HG03025 (cell line): ENCODE results near the gene ADRA1B.
A peak's percentile ranks its signal among the peaks of the same experiment; 100 is the strongest.
"Not testable (repeated sequence)": the region's sequence is repeated elsewhere in the genome, so short reads cannot be mapped to it uniquely, and the experiment has no call there.

ENCODE experiments used
- ATAC-seq: cut with Tn5 transposase; IDR thresholded peaks from one replicate; pipeline ENCODE4 v1.9.1; 2021; ENCODE audit warnings: mild to moderate bottlenecking, moderate library complexity; ENCODE audit not compliant: unreplicated experiment, low FRiP score

Gene ADRA1B

GRCh38 chr5:159965031-159965837, 49.0 kb downstream of the ADRA1B start:
- ATAC-seq, result no peak

GRCh38 chr5:159965838-159966128, 49.5 kb downstream of the ADRA1B start:
- ATAC-seq, result not testable (repeated sequence)

GRCh38 chr5:159969966-159970365, 53.7 kb downstream of the ADRA1B start:
- ATAC-seq, result no peak

GRCh38 chr5:159971038-159971437, 54.8 kb downstream of the ADRA1B start:
- no peak for ATAC-seq

- no peak for ATAC-seq
These were observed 55.2 kb downstream of the ADRA1B start for GRCh38 chr5:159971514-159971913.

- ATAC-seq, result no peak
These were observed 55.7 kb downstream of the ADRA1B start for GRCh38 chr5:159971931-159972461.

GRCh38 chr5:159972538-159973362, 56.5 kb downstream of the ADRA1B start:
- no peak for ATAC-seq

- ATAC-seq, result no peak
These were observed 59.3 kb downstream of the ADRA1B start for GRCh38 chr5:159975462-159976019.

GRCh38 chr5:159976921-159977320, 60.6 kb downstream of the ADRA1B start:
- ATAC-seq, result no peak

GRCh38 chr5:159978358-159978757, 62.1 kb downstream of the ADRA1B start:
- no peak for ATAC-seq

- ATAC-seq, result no peak
These were observed 66.3 kb downstream of the ADRA1B start for GRCh38 chr5:159982421-159983173.

- ATAC-seq, result peak; percentile 90
These were observed 70.9 kb downstream of the ADRA1B start for GRCh38 chr5:159987031-159987674.

GRCh38 chr5:159990506-159990905, 74.2 kb downstream of the ADRA1B start:
- ATAC-seq, result no peak

GRCh38 chr5:159992566-159992965, 76.3 kb downstream of the ADRA1B start:
- no peak for ATAC-seq

- ATAC-seq, result no peak
These were observed 76.9 kb downstream of the ADRA1B start for GRCh38 chr5:159993194-159993593.

- no peak for ATAC-seq
These were observed 79.6 kb downstream of the ADRA1B start for GRCh38 chr5:159995907-159996306.

- no peak for ATAC-seq
These were observed 85.2 kb downstream of the ADRA1B start for GRCh38 chr5:160001457-160001856.

- ATAC-seq, result no peak
These were observed 91.2 kb downstream of the ADRA1B start for GRCh38 chr5:160007514-160007913.

- peak; percentile 9 for ATAC-seq
These were observed 92.2 kb downstream of the ADRA1B start for GRCh38 chr5:160008529-160008876.
